GM12892 (cell line): ENCODE data around the gene ABR.

Experiments used
- DNase-seq: peaks from one replicate; pipeline ENCODE4 v3.0.0; 2011; ENCODE audit not compliant: insufficient read length
- FAIRE-seq: peaks from 2 replicates; lab custom pipeline; 2011; peaks lifted over from hg19 to GRCh38; lab: Jason Lieb, UNC
- POLR2A ChIP-seq: IDR thresholded peaks from 2 replicates; pipeline ENCODE4 v1.6.1; 2011; ENCODE audit warnings: low read depth, low read length, control low read depth
- POLR2AphosphoS5 ChIP-seq: IDR thresholded peaks from 2 replicates; pipeline ENCODE4 v1.6.1; 2011; ENCODE audit warnings: low read depth, low read length, control low read depth
- TAF1 ChIP-seq: IDR thresholded peaks from 2 replicates; pipeline ENCODE4 v1.6.1; 2011; ENCODE audit warnings: low read depth, mild to moderate bottlenecking, control low read depth, low read length, borderline replicate concordance

The ABR gene

GRCh38 chr17:1029196-1029921 is 150.4 kb downstream of the ABR start:
- TF ChIP-seq TAF1 (no peak), POLR2AphosphoS5 (no peak), POLR2A (no peak)
- FAIRE-seq (no peak), DNase-seq (no peak)

- no peak for DNase-seq
- FAIRE-seq: no peak
- TF ChIP-seq TAF1 (no peak), POLR2A (no peak), POLR2AphosphoS5 (no peak)
Measured at GRCh38 chr17:1027044-1027443, 152.7 kb downstream of the ABR start.

GRCh38 chr17:1026599-1026975 is 153.2 kb downstream of the ABR start:
- no peak for TF ChIP-seq POLR2AphosphoS5
- TF ChIP-seq POLR2A: no peak
- TF ChIP-seq TAF1: no peak
- DNase-seq (no peak), FAIRE-seq (no peak)

GRCh38 chr17:1025733-1026598 is 153.8 kb downstream of the ABR start:
- no peak for DNase-seq
- TF ChIP-seq POLR2AphosphoS5: no peak
- no peak for TF ChIP-seq TAF1
- TF ChIP-seq POLR2A: no peak
- no peak for FAIRE-seq

GRCh38 chr17:1024076-1024475 is 155.7 kb downstream of the ABR start:
- TF ChIP-seq POLR2A (no peak), TAF1 (no peak), POLR2AphosphoS5 (no peak)
- DNase-seq: no peak
- FAIRE-seq: no peak

GRCh38 chr17:1022278-1023024 is 157.3 kb downstream of the ABR start:
- no peak for TF ChIP-seq POLR2A
- TF ChIP-seq TAF1: no peak
- TF ChIP-seq POLR2AphosphoS5: no peak
- DNase-seq (no peak), FAIRE-seq (no peak)

- TF ChIP-seq TAF1 (no peak), POLR2A (no peak), POLR2AphosphoS5 (no peak)
- FAIRE-seq (no peak), DNase-seq (no peak)
Measured at GRCh38 chr17:1021147-1021546, 158.6 kb downstream of the ABR start.

GRCh38 chr17:1019451-1019850 is 160.3 kb downstream of the ABR start:
- DNase-seq: no peak
- FAIRE-seq: no peak
- TF ChIP-seq TAF1 (no peak), POLR2AphosphoS5 (no peak), POLR2A (no peak)

- DNase-seq (no peak), FAIRE-seq (no peak)
- TF ChIP-seq POLR2A: no peak
Measured at GRCh38 chr17:1018547-1018946, 161.2 kb downstream of the ABR start.

- TF ChIP-seq POLR2A (no peak), TAF1 (no peak), POLR2AphosphoS5 (no peak)
- FAIRE-seq: no peak
- no peak for DNase-seq
Measured at GRCh38 chr17:1013729-1014090, 166.1 kb downstream of the ABR start.

- DNase-seq (no peak), FAIRE-seq (no peak)
- TF ChIP-seq POLR2AphosphoS5 (no peak), POLR2A (no peak), TAF1 (no peak)
Measured at GRCh38 chr17:1012823-1013728, 166.7 kb downstream of the ABR start.
